Measurements from ENCODE around the gene ADAM8.
A peak's percentile ranks its signal among the peaks of the same experiment; 100 is the strongest.
"Not testable (repeated sequence)": the region's sequence is repeated elsewhere in the genome, so short reads cannot be mapped to it uniquely, and the experiment has no call there.

The ADAM8 gene

DNA sequence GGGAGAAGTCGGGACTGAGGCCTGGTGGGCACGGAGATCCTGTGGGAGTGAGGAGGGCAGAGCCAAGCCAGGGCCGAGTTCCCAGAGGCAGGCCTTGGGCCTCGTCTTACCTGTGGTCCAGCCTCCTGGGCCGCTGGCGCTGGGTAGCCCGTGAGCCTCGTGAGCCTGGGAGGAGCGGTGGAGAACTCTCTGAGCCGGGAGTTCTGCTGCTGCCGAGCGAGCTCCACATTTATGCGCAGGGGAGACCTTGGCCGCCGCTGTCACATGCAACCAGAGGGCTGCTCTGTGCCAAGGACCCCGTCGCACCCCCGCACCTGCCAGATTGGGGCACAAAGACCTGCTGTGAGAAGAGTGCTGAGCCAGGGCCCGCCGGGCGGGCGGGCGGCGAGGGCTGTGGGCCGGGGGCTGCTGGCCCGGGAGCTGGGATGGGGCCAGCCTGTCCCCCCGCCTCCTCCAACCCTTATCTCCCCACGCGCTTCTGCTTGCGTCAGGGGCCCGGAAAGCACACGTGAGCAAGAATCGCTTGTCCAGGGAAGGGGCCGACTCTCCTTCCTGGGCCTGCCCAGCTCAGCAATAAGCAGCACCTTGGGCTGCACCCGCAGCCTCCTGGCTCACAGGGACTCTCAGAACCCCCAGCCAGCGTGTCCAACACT is 28.9 kb downstream of the ADAM8 start:
- no peak for DNase-seq

DNA sequence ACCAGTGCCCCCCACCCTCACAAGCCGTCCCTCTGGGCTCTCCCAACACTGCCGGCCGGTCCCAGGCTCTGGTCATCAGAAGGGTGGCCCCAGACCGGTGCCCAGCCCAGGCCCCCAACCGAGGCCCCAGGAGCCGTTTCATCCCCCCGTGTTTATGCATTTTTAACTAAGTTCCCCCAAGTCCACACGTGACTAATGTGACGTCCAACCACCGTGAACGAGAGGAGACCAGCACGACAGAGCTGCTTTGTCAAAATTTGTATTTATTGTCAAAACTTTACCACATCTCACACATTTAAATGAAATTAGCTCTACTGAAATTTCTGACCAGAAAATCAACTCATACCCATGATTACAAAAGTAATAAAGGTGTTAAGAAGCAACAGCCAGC is 30.4 kb downstream of the ADAM8 start:
- DNase-seq, result no peak

GRCh38 chr10:133245439-133246235 is 31.0 kb downstream of the ADAM8 start:
- DNase-seq, result no peak

DNA sequence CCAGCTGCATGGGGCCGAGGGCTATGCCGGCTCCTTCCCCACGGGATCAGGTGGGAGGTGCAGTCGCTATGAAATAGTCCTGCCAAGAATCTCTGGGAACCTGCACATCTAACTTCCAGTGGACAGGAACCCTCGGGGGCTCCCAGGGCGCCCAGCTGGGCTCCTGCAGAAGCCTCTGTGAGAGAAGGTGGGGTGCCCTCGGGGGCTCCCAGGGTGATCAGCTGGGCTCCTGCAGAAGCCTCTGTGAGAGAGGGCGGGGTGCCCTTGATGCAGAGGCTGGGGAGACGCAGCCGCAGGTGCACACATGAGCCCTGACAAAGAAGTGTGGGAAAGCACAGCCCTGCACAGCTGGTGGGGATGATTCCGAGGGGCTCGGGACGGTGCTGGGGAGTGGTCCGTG is 33.1 kb downstream of the ADAM8 start:
- no peak for DNase-seq

GRCh38 chr10:133242611-133243356 is 33.9 kb downstream of the ADAM8 start:
- DNase-seq, result no peak

- DNase-seq, result no peak
Measured at GRCh38 chr10:133241501-133242205, 35.0 kb downstream of the ADAM8 start.

GRCh38 chr10:133239990-133240389 is 36.7 kb downstream of the ADAM8 start:
- no peak for DNase-seq

DNA sequence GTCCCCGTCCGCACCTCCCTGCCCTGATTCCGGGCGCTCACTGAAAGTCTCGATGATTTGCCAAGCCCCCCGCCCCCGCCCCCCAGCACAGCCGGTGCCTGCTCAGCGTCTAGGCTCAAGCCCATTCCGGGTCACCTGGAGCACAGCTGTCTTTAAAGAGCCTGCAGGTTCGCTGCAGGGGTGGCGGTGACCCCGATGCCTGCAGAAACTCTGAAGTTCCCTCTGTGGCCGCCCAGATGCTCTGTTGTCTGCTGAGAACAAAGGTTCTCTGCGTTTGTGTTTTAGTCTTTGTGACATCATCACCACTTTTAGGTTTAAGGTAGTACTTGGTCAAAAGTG is 38.2 kb downstream of the ADAM8 start:
- no peak for DNase-seq

- no peak for DNase-seq
Measured at GRCh38 chr10:133237588-133238465, 38.8 kb downstream of the ADAM8 start, which contains the start of gene VENTX. TSS of gene VENTX (plus strand) at chr10:133237855. CDS start at chr10:133237915, 60 bp downstream.

DNA sequence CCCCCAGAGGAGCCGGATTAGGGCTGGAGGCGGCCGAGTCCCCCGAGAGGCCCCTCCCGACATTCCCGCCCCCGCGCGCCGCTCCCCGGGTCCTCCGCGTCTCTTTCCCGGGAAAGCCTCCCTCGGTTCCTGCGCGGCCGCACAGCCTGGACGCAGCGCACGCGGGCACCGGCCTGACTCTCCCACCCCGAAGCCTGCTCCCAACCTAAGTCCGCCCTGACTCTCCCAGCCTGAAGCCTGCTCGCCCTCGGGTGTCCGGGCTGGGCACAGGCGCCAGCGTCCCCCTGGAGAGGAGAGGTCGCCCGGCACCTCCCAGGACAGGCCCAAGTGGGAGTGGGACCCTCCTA is 39.5 kb downstream of the ADAM8 start:
- DNase-seq, result no peak

DNA sequence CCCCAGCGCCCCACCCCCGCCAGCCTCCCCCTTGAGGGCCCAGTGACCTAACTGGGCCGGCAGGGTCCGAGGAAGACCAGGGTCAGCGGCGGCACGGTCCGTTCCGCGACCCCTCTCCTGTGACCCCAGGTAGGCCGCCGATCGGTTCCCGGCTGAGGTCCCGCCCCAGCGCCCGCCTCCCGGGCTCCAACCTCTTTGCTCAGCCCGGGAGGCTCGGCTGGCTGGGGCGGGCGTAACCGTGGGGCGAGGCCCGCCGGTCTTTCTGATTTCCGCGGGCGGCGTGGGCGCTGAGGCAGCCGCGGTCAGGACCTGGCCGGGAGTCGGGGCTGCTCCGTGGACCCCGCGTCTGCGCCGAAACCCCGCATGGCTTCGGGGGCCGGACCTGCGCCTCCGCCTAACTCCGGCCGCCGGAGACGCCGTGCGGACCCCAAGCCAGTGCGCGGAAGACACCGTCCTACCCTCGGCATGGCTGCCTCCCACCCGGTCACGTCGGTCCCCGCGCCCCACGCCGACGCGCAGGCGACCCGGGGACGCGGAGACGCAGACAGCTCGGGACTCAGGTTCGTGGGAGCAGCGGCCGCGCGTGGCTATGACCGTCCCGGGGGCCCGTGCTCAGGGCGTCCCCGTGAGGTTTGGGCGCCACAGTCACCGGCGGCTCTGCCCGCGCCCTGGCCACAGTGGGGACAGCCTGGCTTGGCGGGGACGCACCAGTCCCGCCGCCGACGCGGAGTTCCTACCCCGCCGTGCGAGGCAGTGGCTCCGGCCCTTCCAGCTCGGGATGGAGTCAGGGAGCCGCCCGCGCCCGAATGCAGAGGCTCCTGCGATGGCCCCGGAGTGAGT is 40.0 kb downstream of the ADAM8 start:
- DNase-seq, result no peak

DNA sequence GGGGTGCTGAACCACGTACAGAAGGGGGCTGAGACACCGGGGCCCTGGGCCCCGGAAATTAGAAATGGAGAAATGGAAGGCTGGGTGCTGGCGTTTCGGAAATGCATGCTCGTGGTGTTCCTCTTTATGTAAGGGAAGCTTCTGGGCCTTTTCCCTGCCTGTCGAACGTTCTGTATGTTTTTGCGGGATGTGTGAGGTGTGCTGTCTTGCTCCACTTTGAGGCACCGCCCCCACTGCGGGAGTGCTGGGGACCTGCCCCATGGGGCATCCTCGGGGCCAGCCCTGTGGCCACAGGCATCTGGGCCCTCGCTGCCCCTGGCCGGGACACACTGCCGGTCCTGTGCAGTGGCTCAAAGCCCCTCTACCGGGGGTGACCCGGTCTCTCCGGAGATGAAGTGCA is 40.7 kb downstream of the ADAM8 start:
- DNase-seq, result no peak

GRCh38 chr10:133235265-133235855 is 41.3 kb downstream of the ADAM8 start:
- DNase-seq, result no peak

GRCh38 chr10:133234796-133235195 is 41.9 kb downstream of the ADAM8 start:
- not testable (repeated sequence) for DNase-seq

DNA sequence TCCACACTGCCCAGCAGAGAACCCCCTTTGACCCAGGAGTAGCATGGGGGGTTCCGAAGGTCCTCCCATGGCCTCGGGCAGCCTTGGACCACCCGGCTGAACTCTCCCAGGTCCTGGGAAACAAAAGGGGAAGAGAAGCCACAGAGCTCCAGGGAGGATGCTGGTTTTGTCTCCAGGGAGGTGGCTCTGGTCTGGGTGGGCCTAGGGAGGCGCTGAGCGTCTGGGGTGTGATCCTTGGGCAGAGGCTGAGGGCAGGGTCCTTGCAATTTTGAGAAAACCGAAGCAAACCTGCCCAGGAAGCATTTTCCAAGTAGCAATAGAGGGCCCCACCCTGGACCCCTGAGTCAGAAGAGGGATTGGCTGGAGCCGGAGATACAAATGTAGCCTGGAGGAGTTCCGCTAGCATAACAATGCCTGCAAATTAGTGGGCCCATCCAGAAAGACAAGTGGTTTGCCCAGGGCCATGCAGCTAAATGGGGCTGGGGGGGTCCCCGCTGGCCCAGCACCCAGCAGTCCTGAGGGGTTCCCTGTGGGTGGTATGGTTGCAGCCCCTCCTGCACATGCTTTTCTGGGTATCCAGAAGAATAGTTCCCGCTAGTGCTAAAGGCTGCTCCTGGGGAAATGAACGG is 44.6 kb downstream of the ADAM8 start:
- no peak for DNase-seq

DNA sequence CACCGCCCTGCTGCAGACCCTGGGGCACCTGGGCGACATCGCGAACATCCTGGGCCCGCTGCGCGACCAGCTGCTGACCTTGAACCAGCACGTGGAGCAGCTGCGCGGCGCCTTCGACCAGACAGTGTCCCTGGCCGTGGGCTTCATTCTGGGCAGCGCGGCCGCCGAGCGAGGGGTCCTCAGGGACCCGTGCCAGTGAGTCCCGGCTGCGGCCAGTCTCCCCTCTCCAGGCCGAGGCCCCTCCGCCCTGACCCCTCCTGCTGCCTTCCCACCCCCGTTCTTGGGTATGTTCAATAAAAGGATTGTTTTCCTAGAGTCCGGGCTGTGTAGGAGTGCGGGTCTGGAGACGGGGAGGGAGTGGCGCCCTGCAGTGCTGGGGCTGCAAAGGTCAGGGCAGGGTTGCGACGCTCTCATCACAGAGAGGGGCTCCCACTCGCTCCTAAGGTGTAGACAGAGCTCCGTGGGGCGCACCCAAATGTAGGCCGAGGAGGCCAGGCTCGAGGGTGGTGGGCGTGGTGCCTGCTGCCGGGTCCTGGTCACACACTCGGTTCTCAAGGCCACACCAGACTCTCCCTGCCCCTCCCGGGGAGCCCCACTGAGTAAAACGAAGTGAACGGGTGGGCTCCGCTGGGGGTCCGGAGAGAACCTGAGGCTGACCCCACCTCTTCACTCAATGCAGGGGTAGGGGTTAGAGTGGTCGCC is 45.3 kb downstream of the ADAM8 start:
- no peak for DNase-seq

- peak in 1 of 5 experiments; percentile 47 for DNase-seq
Measured at GRCh38 chr10:133230387-133231195, 46.1 kb downstream of the ADAM8 start.

- DNase-seq, result no peak
Measured at GRCh38 chr10:133230044-133230361, 46.7 kb downstream of the ADAM8 start, which contains the start of gene UTF1. TSS of gene UTF1 (plus strand) at chr10:133230217. CDS start at chr10:133230289, 72 bp downstream.
